ENCODE measurements around the gene DPH1.

The DPH1 gene

DNA sequence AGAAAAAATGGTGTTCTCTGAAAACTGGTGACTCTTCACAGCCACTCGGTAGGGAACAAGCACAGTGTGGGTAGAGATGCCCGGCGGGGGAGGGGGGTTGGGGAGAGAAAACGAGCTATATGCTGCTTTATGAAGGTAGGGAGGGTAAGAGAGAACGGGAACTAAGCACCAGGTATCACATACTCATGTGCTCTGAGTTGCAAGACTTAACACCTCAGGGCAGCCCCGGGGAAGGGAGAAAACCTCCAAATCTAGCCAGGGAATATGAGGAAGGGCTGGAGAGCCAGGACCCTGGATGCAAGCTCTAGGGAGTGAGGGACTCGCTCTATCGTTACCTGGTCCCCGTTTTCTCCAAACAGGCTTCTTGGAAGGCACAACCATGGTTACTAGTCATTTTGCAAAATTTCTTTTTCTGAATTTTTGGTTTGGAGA lies 60.3 kb downstream of the DPH1 start:
- POLR2A ChIA-PET = no interaction called here
- TF ChIP-seq HDGF (IDR thresholded peaks at IDR 0.05; ENCODE audit: borderline replicate concordance) = no peak
- no peak for TF ChIP-seq SP1 (IDR thresholded peaks at IDR 0.05)
- no peak for TF ChIP-seq L3MBTL2 (conservative IDR thresholded peaks at IDR 0.05)
- no peak for TF ChIP-seq LEF1 (IDR thresholded peaks at IDR 0.05; ENCODE audit: borderline replicate concordance)
- no peak for TF ChIP-seq BHLHE40 (IDR thresholded peaks at IDR 0.05; ENCODE audit: borderline replicate concordance)
- no peak for TF ChIP-seq FOXA1 (IDR thresholded peaks at IDR 0.05)
- TF ChIP-seq FOXK2 (IDR thresholded peaks at IDR 0.05) = no peak
- TF ChIP-seq TARDBP (IDR thresholded peaks at IDR 0.05) = no peak
- CTCF ChIA-PET = interaction anchor here (0.7 kb wide), 1 partner anchor 52 kb away, joined by 3 read pairs; no protein-coding TSS in a partner anchor
- no peak for DNase-seq (ENCODE audit: extremely low spot score)

DNA sequence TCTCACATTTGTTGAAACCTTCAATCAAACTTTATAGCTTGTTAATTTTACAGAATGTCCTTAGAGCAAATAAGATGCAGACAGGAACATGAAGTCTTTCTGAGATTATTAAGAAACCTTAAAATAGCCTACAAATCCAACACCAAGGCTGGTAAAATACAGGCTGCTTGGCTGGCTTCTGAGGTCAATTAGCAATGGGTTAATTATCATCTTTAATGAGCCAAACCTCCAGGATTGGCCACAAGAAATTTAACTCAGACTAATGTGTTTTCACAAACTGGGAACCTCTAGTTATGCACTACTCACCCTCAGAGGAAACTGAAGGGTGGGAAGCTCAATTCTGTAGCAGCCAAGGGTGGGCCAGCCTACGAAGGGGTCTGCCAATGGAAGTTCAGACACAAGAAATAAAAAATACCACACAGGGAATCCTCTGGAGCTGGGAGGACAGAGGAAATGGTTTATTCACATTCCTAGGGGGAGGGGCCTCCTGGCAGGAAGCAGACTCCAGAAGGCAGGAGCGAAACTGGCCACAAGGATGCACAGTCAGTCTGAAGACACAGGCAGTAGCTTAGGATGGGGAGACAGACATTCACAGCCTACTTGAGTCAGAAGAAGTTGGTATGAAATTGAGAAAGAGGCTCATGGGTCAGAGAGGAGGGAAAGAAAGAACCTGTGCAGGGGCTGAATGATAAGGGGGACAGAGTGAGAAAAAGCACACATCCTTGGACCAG lies 61.0 kb downstream of the DPH1 start:
- POLR2A ChIA-PET = no interaction called here
- no peak for TF ChIP-seq HDGF (IDR thresholded peaks at IDR 0.05; ENCODE audit: borderline replicate concordance)
- CTCF ChIA-PET = interaction anchor here (0.7 to 1.0 kb wide), 2 partner anchors 51 to 154 kb away, joined by 3 to 4 read pairs; no protein-coding TSS in a partner anchor
- peak; percentile 58 for DNase-seq (ENCODE audit: extremely low spot score)

GRCh38 chr17:2092253-2092652 lies 62.3 kb downstream of the DPH1 start:
- POLR2A ChIA-PET = no interaction called here
- CTCF ChIA-PET = interaction anchor here (0.6 kb wide), 1 partner anchor 82 kb away, joined by 3 read pairs; no protein-coding TSS in a partner anchor
- no peak for TF ChIP-seq BHLHE40 (IDR thresholded peaks at IDR 0.05; ENCODE audit: borderline replicate concordance)
- no peak for TF ChIP-seq TARDBP (IDR thresholded peaks at IDR 0.05)
- TF ChIP-seq, protein P1, sequence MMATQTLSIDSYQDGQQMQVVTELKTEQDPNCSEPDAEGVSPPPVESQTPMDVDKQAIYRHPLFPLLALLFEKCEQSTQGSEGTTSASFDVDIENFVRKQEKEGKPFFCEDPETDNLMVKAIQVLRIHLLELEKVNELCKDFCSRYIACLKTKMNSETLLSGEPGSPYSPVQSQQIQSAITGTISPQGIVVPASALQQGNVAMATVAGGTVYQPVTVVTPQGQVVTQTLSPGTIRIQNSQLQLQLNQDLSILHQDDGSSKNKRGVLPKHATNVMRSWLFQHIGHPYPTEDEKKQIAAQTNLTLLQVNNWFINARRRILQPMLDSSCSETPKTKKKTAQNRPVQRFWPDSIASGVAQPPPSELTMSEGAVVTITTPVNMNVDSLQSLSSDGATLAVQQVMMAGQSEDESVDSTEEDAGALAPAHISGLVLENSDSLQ (IDR thresholded peaks at IDR 0.05) = no peak
- TF ChIP-seq HDGF (IDR thresholded peaks at IDR 0.05; ENCODE audit: borderline replicate concordance) = no peak
- no peak for TF ChIP-seq LEF1 (IDR thresholded peaks at IDR 0.05; ENCODE audit: borderline replicate concordance)
- no peak for TF ChIP-seq ZNF384 (IDR thresholded peaks at IDR 0.05)
- TF ChIP-seq SP1 (IDR thresholded peaks at IDR 0.05) = no peak
- no peak for TF ChIP-seq FOXA1 (IDR thresholded peaks at IDR 0.05)
- TF ChIP-seq ELF4 (IDR thresholded peaks at IDR 0.05) = no peak
- TF ChIP-seq SUZ12 (IDR thresholded peaks at IDR 0.05) = no peak
- no peak for TF ChIP-seq FOXK2 (IDR thresholded peaks at IDR 0.05)
- DNase-seq (ENCODE audit: extremely low spot score) = no peak

- DNase-seq (ENCODE audit: extremely low spot score) = no peak
- ChIA-PET POLR2A (no interaction called here), CTCF (interaction anchor here (0.6 to 1.9 kb wide), 2 partner anchors 151 to 171 kb away, joined by 3 to 5 read pairs; no protein-coding TSS in a partner anchor)
- TF ChIP-seq SP1 (IDR thresholded peaks at IDR 0.05) (no peak), TARDBP (IDR thresholded peaks at IDR 0.05) (no peak), FOXK2 (IDR thresholded peaks at IDR 0.05) (no peak), FOXA1 (IDR thresholded peaks at IDR 0.05) (no peak), HDGF (IDR thresholded peaks at IDR 0.05; ENCODE audit: borderline replicate concordance) (no peak), ELF4 (IDR thresholded peaks at IDR 0.05) (no peak), LEF1 (IDR thresholded peaks at IDR 0.05; ENCODE audit: borderline replicate concordance) (no peak), ARNT (IDR thresholded peaks at IDR 0.05) (no peak), FOXM1 (IDR thresholded peaks at IDR 0.05; ENCODE audit: borderline replicate concordance) (no peak), BHLHE40 (IDR thresholded peaks at IDR 0.05; ENCODE audit: borderline replicate concordance) (no peak), NFRKB (IDR thresholded peaks at IDR 0.05) (no peak), CTBP1 (IDR thresholded peaks at IDR 0.05; ENCODE audit: borderline replicate concordance) (no peak)
- TF ChIP-seq, protein P1 (IDR thresholded peaks at IDR 0.05) = no peak
Observed at GRCh38 chr17:2093349-2093748, 63.4 kb downstream of the DPH1 start.

All from HEK293T (cell line).